Right lobe of liver (tissue), 6 donors: ENCODE measurements around the gene ARHGAP15. TPM values are rescaled to one million over a fixed set of nuclear protein-coding genes. Genes with fewer than 3 reads are reported as not detected.

ENCODE experiments used
- ATAC-seq, 4 donors: fragments of 200-7000 bp; cut with Tn5 transposase; one replicate each; pipeline ENCODE4 v1.9.1; 2020; ENCODE audit warnings: mild to moderate bottlenecking in 4 of 4, moderate library complexity in 4 of 4
- DNase-seq, 3 donors: peaks; one replicate each; pipeline ENCODE4 v3.0.0-alpha.2; 2020
- H3K27ac ChIP-seq, 3 donors: fragments of 200-600 bp; one replicate each; pipeline ENCODE4 v1.8.0; 2022
- H3K27me3 ChIP-seq, 2 donors: fragments of 200-600 bp; one replicate each; pipeline ENCODE4 v1.8.0; 2022
- H3K36me3 ChIP-seq, 4 donors: fragments of 200-600 bp; sonication (generic) in 1 of 4; one replicate each; pipeline versions ENCODE4 v1.5.1 to v1.8.0; 2017 to 2022; ENCODE audit warnings: control low read depth in 1 of 4
- H3K4me1 ChIP-seq, 4 donors: fragments of 200-600 bp; sonication (generic) in 1 of 4; one replicate each; pipeline versions ENCODE4 v1.5.1 to v1.8.0; 2017 to 2022; ENCODE audit warnings: control low read depth in 1 of 4
- H3K4me3 ChIP-seq, 3 donors: fragments of 200-600 bp; one replicate each; pipeline ENCODE4 v1.8.0; 2022
- H3K9me3 ChIP-seq, 4 donors: fragments of 200-600 bp; sonication (generic) in 1 of 4; one replicate each; pipeline versions ENCODE4 v1.5.1 to v1.8.0; 2017 to 2022; ENCODE audit warnings: control low read depth in 1 of 4
- CTCF ChIP-seq, 4 donors: fragments of 200-600 bp in 3 of 4; fragments of 450-650 bp in 1 of 4; IDR thresholded peaks; one replicate each; pipeline versions ENCODE4 v1.5.1 to v1.8.0; 2016 to 2022; ENCODE audit warnings: antibody characterized with exemption in 4 of 4, mild to moderate bottlenecking in 2 of 4
- POLR2A ChIP-seq: fragments of 450-650 bp; IDR thresholded peaks from one replicate; pipeline ENCODE4 v1.6.1; 2017; ENCODE audit warnings: antibody characterized with exemption, mild to moderate bottlenecking
- WGBS: methylation state at CpG from one replicate; pipeline ENCODE4 v1.1.6; 2018; ENCODE audit warnings: low coverage, low lambda C conversion rate; ENCODE audit not compliant: insufficient coverage; ENCODE audit errors: missing lambda C conversion rate; 5-methylcytosine and 5-hydroxymethylcytosine counted together
- intact Hi-C, 2 donors: fragments of 100-400 bp; cut with DNase I; formaldehyde crosslinking; loops; one replicate each; pipeline versions ENCODE4 v1.11.2 to v1.14.1; 2022
- total RNA-seq, 6 experiments: library from RNA; depleted of rRNA in 2 of 6; stranded (reverse); fragments of >200 nt in 2 of 6; fragmentation: NEBNext Ultra II Directional in 3 of 6; extraction: Animal tissue kit (Norgen Biotek cat#: 25700) in 3 of 6; gene quantifications; one replicate each; pipeline versions ENCODE4 v1.1.0 to v1.2.4, GENCODE V29; 2016 to 2023
- donor health status: DM: no; HTN: yes; CAD: no.
- donor health status: DM: no; HTN: no; CAD: no.
- donor health status: DM: no; HTN: no; CAD: no.
- donor health status: DM: no; HTN: yes; CAD: no.
- donor health status: DM: no; HTN: yes; CAD: no.

The ARHGAP15 gene
- total RNA-seq, 6 experiments from 2014 or later = 3.3 to 8.2 (median 6.6) TPM

- DNase-seq (no peak), ATAC-seq (no peak)
- H3K9me3 ChIP-seq = peaks cover 0 to 6% (median 0%) of the 10 kb centered on the region in 4 donors
- H3K4me1 ChIP-seq = no peaks in the 10 kb centered on the region
- no peaks in the 10 kb centered on the region for H3K36me3 ChIP-seq
- no peak overlapping the region for H3K4me3 ChIP-seq
- H3K27ac ChIP-seq = no peak overlapping the region
- TF ChIP-seq CTCF (IDR thresholded peaks at IDR 0.05) = no peak
- no peak for TF ChIP-seq POLR2A
- 69% methylated on average over 4 of the region's 4 CpGs for WGBS
- H3K27me3 ChIP-seq = no peaks in the 10 kb centered on the region
- intact Hi-C loops = no loop called here
These were observed 520.1 kb downstream of the ARHGAP15 start for GRCh38 chr2:143649226-143649740.

- ATAC-seq = no peak
These were observed 523.5 kb downstream of the ARHGAP15 start for GRCh38 chr2:143652692-143653091.

GRCh38 chr2:143668234-143668633, 539.0 kb downstream of the ARHGAP15 start:
- Histone ChIP-seq H3K27ac (no peak overlapping the region), H3K36me3 (no peaks in the 10 kb centered on the region), H3K9me3 (no peaks in the 10 kb centered on the region), H3K4me1 (no peaks in the 10 kb centered on the region), H3K4me3 (no peak overlapping the region), H3K27me3 (no peaks in the 10 kb centered on the region)
- 59% methylated on average over 2 of the region's 2 CpGs for WGBS
- intact Hi-C loops = no loop called here
- no peak for TF ChIP-seq POLR2A
- no peak for TF ChIP-seq CTCF (IDR thresholded peaks at IDR 0.05)
- DNase-seq (no peak), ATAC-seq (no peak)

More at GRCh38 chr2:143652692-143653091, 523.5 kb downstream of the ARHGAP15 start:
- Histone ChIP-seq H3K27ac (no peak overlapping the region), H3K4me1 (no peaks in the 10 kb centered on the region), H3K27me3 (no peaks in the 10 kb centered on the region), H3K4me3 (no peak overlapping the region), H3K9me3 (peaks cover 0 to 6% (median 0%) of the 10 kb centered on the region in 4 donors), H3K36me3 (no peaks in the 10 kb centered on the region)
- no peak for DNase-seq
- intact Hi-C loops = no loop called here
- no peak for TF ChIP-seq CTCF (IDR thresholded peaks at IDR 0.05)

GRCh38 chr2:143674051-143674450, 544.8 kb downstream of the ARHGAP15 start:
- ATAC-seq = no peak
- intact Hi-C loops = no loop called here
- Histone ChIP-seq H3K36me3 (no peaks in the 10 kb centered on the region), H3K4me1 (no peaks in the 10 kb centered on the region), H3K4me3 (no peak overlapping the region), H3K27me3 (no peaks in the 10 kb centered on the region), H3K9me3 (no peaks in the 10 kb centered on the region), H3K27ac (no peak overlapping the region)
- TF ChIP-seq POLR2A (no peak), CTCF (IDR thresholded peaks at IDR 0.05) (no peak)
- no peak for DNase-seq
- 64% methylated on average over 2 of the region's 2 CpGs for WGBS

- H3K9me3 ChIP-seq = no peaks in the 10 kb centered on the region
- no peak for TF ChIP-seq CTCF (IDR thresholded peaks at IDR 0.05)
- TF ChIP-seq POLR2A = no peak
- H3K36me3 ChIP-seq = no peaks in the 10 kb centered on the region
- H3K27me3 ChIP-seq = no peaks in the 10 kb centered on the region
- H3K4me3 ChIP-seq = no peak overlapping the region
- no peak for ATAC-seq
- H3K27ac ChIP-seq = no peak overlapping the region
- intact Hi-C loops = no loop called here
- H3K4me1 ChIP-seq = no peaks in the 10 kb centered on the region
- DNase-seq = no peak
These were observed 545.8 kb downstream of the ARHGAP15 start for GRCh38 chr2:143675021-143675420.
